GM19452 (cell line): ENCODE data around the gene SLC30A7.

Experiments used
- ATAC-seq: cut with Tn5 transposase; IDR thresholded peaks from one replicate; pipeline ENCODE4 v1.9.1; 2021; ENCODE audit not compliant: unreplicated experiment

Gene SLC30A7

GRCh38 chr1:101025283-101025656 is 129.4 kb downstream of the SLC30A7 start:
- peak; percentile 24 for ATAC-seq

GRCh38 chr1:101025657-101026429 is 130.0 kb downstream of the SLC30A7 start, which contains the start of gene DPH5:
Gene DPH5, minus strand, starts transcription at chr1:101025784. Its CDS starts 341 bp downstream, at chr1:101025443.
- ATAC-seq, result peak; percentile 82

- ATAC-seq, result no peak
Measured at GRCh38 chr1:101026430-101026788, 130.5 kb downstream of the SLC30A7 start.

- ATAC-seq, result no peak
Measured at GRCh38 chr1:101027194-101027772, 131.4 kb downstream of the SLC30A7 start.

GRCh38 chr1:101028466-101028865 is 132.6 kb downstream of the SLC30A7 start:
- ATAC-seq, result no peak

GRCh38 chr1:101029184-101029583 is 133.3 kb downstream of the SLC30A7 start:
- no peak for ATAC-seq

GRCh38 chr1:101030881-101031280 is 135.0 kb downstream of the SLC30A7 start:
- ATAC-seq, result no peak
